K562 (cell line): ENCODE data around the gene CCDC175. TPM values are rescaled to one million over a fixed set of nuclear protein-coding genes. Genes with fewer than 3 reads are reported as not detected.

Experiments
- EGR1 ChIP-seq: fragments of 450-650 bp; conservative IDR thresholded peaks from 2 replicates; pipeline ENCODE4 v1.6.1; 2017; ENCODE audit warnings: mild to moderate bottlenecking
- ID3 ChIP-seq, 2 experiments: fragments of 250-450 bp in 1 of 2; fragments of 450-650 bp in 1 of 2; sonication (Bioruptor Pico) in 1 of 2; IDR thresholded peaks; 2 replicates each; pipeline versions ENCODE4 v1.6.1 to v1.8.0; 2016 to 2021; ENCODE audit warnings: mild to moderate bottlenecking in 2 of 2, moderate library complexity in 2 of 2, missing compliant biosample characterization in 1 of 2, missing genetic modification characterization in 1 of 2
- NR0B1 ChIP-seq: fragments of 450-650 bp; IDR thresholded peaks from one replicate; pipeline ENCODE4 v1.6.1; 2018; ENCODE audit warnings: mild to moderate bottlenecking, moderate library complexity; ENCODE audit not compliant: partially characterized antibody
- PREB ChIP-seq: sonication (generic); formaldehyde crosslinking; IDR thresholded peaks from 2 replicates; pipeline ENCODE4 v1.8.1; 2023; ENCODE audit warnings: mild to moderate bottlenecking, missing genetic modification reagents
- RBM17 ChIP-seq: fragments of 200-400 bp; formaldehyde crosslinking; IDR thresholded peaks from 2 replicates; pipeline ENCODE4 v1.6.1; 2017; ENCODE audit warnings: low read depth, mild to moderate bottlenecking, low read length, borderline replicate concordance
- RERE ChIP-seq: sonication (generic); formaldehyde crosslinking; IDR thresholded peaks from 2 replicates; pipeline ENCODE4 v1.8.0; 2023; ENCODE audit warnings: missing genetic modification reagents, mild to moderate bottlenecking, borderline replicate concordance
- RFX1 ChIP-seq: fragments of 450-650 bp; IDR thresholded peaks from 2 replicates; pipeline ENCODE4 v1.6.1; 2016; ENCODE audit warnings: mild to moderate bottlenecking, moderate library complexity
- THRAP3 ChIP-seq: fragments of 450-650 bp; IDR thresholded peaks from 2 replicates; pipeline ENCODE4 v1.6.1; 2016; ENCODE audit warnings: mild to moderate bottlenecking, inconsistent platforms, borderline replicate concordance
- ZBTB43 ChIP-seq: sonication (generic); formaldehyde crosslinking; IDR thresholded peaks from 2 replicates; pipeline ENCODE4 v1.8.0; 2023; ENCODE audit warnings: mild to moderate bottlenecking, missing genetic modification reagents
- ZNF3 ChIP-seq: fragments of 250-450 bp; sonication (Bioruptor Pico); IDR thresholded peaks from 2 replicates; pipeline ENCODE4 v1.5.0; 2021; ENCODE audit warnings: mild to moderate bottlenecking, moderate library complexity
- ZNF311 ChIP-seq: fragments of 250-450 bp; sonication (Bioruptor Pico); IDR thresholded peaks from 2 replicates; pipeline ENCODE4 v1.4.0; 2020; ENCODE audit warnings: mild to moderate bottlenecking, moderate library complexity
- ZNF584 ChIP-seq: fragments of 200-800 bp; sonication (Bioruptor generic); IDR thresholded peaks from 2 replicates; pipeline ENCODE4 v1.6.1; 2016; ENCODE audit warnings: low read depth, mild to moderate bottlenecking, missing genetic modification characterization, missing compliant biosample characterization
- polyA plus RNA-seq, 8 experiments: library from polyadenylated mRNA; depleted of rRNA in 4 of 8; stranded (reverse) in 5 of 8; unstranded in 3 of 8; fragments of >200 nt; fragmentation: Nextera tagmentation in 2 of 8; fragmentation: Illumina TruSeq in 1 of 8; extraction: Ambion mirVana in 2 of 8; extraction: Trizol in 1 of 8; gene quantifications; 2 replicates each; pipeline versions ENCODE4 v1.2.1 to v1.2.3, GENCODE V29; 2011 to 2014; ENCODE audit warnings: inconsistent platforms in 1 of 8, missing spikeins in 1 of 8
- total RNA-seq, 7 experiments: library from RNA; depleted of rRNA in 6 of 7; stranded (reverse); fragments of >200 nt in 6 of 7; fragmentation: Illumina TruSeq in 2 of 7; extraction: Trizol in 2 of 7; gene quantifications; 2 replicates each; pipeline versions ENCODE4 v1.2.1 to v1.2.3, GENCODE V29; 2011 to 2021; ENCODE audit warnings: low replicate concordance in 1 of 7

CCDC175 gene
- total and polyA plus RNA-seq, 9 of the 15 experiments (the other 6 are each of a cell fraction or from before 2014, with no cell fraction given), result not detected

GRCh38 chr14:59580911-59581310 is 4.3 kb upstream of the CCDC175 start (continued):
- TF ChIP-seq ID3 (CRISPR knock-in tag; IDR thresholded peaks at IDR 0.05), result no peak
- TF ChIP-seq ID3 (tag; IDR thresholded peaks at IDR 0.05), result no peak
- no peak for TF ChIP-seq ZNF311 (CRISPR knock-in tag)
- no peak for TF ChIP-seq PREB (CRISPR knock-in tag)
- TF ChIP-seq ZBTB43 (CRISPR knock-in tag), result no peak
- no peak for TF ChIP-seq RBM17
- no peak for TF ChIP-seq RFX1
- TF ChIP-seq RERE (CRISPR knock-in tag), result no peak
- no peak for TF ChIP-seq EGR1
- TF ChIP-seq ZNF584 (CRISPR knock-in tag), result no peak
- no peak for TF ChIP-seq NR0B1
- TF ChIP-seq ZNF3 (CRISPR knock-in tag), result no peak
- no peak for TF ChIP-seq THRAP3
